Vagina (tissue), 2 donors: ENCODE measurements around the gene C11orf58. TPM values are rescaled to one million over a fixed set of nuclear protein-coding genes. Genes with fewer than 3 reads are reported as not detected.

Experiments used
- DNase-seq, 2 donors: peaks; one replicate each; pipeline ENCODE4 v3.0.0-alpha.2; 2017; ENCODE audit errors: extremely low spot score in 2 of 2
- H3K27ac ChIP-seq: fragments of 200-600 bp; sonication (generic); one replicate; pipeline ENCODE4 v1.5.1; 2019
- H3K27me3 ChIP-seq: fragments of 200-600 bp; sonication (generic); one replicate; pipeline ENCODE4 v1.5.1; 2019
- H3K36me3 ChIP-seq, 2 donors: fragments of 200-600 bp; sonication (generic); one replicate each; pipeline ENCODE4 v1.5.1; 2017 to 2019
- H3K4me1 ChIP-seq: fragments of 200-600 bp; sonication (generic); one replicate; pipeline ENCODE4 v1.5.1; 2019
- H3K4me3 ChIP-seq, 2 donors: fragments of 200-600 bp; sonication (generic); 1 replicate in 1 of 2; 2 replicates in 1 of 2; pipeline ENCODE4 v1.5.1; 2016 to 2019
- H3K9me3 ChIP-seq: fragments of 200-600 bp; sonication (generic); one replicate; pipeline ENCODE4 v1.5.1; 2019
- POLR2A ChIP-seq, 2 donors: fragments of 450-650 bp; IDR thresholded peaks; one replicate each; pipeline ENCODE4 v1.6.1; 2017; ENCODE audit warnings: antibody characterized with exemption in 2 of 2, mild to moderate bottlenecking in 2 of 2, moderate library complexity in 2 of 2
- POLR2AphosphoS5 ChIP-seq, 2 donors: sonication (generic); formaldehyde crosslinking; IDR thresholded peaks; one replicate each; pipeline ENCODE4 v1.9.0; 2017; ENCODE audit warnings: antibody characterized with exemption in 2 of 2, mild to moderate bottlenecking in 2 of 2, low read depth in 1 of 2; ENCODE audit not compliant: insufficient read depth in 1 of 2
- intact Hi-C: fragments of 100-400 bp; cut with DNase I; formaldehyde crosslinking; loops from one replicate; pipeline ENCODE4 v1.15.1; 2023
- total RNA-seq: library from RNA; depleted of rRNA; stranded (reverse); fragments of >200 nt; gene quantifications from one replicate; pipeline ENCODE4 v1.2.3, GENCODE V29; 2016
- TF ChIP-seq, protein P1 (sequence below), 3 experiments: fragments of 450-650 bp in 2 of 3; fragments of 200-600 bp in 1 of 3; sonication (generic) in 1 of 3; IDR thresholded peaks; one replicate each; pipeline ENCODE4 v1.5.1; 2017 to 2019; ENCODE audit warnings: antibody characterized with exemption in 3 of 3, mild to moderate bottlenecking in 2 of 3, moderate library complexity in 2 of 3

Gene C11orf58
- total RNA-seq, 1 donor from 2014 or later = 188 TPM

DNA sequence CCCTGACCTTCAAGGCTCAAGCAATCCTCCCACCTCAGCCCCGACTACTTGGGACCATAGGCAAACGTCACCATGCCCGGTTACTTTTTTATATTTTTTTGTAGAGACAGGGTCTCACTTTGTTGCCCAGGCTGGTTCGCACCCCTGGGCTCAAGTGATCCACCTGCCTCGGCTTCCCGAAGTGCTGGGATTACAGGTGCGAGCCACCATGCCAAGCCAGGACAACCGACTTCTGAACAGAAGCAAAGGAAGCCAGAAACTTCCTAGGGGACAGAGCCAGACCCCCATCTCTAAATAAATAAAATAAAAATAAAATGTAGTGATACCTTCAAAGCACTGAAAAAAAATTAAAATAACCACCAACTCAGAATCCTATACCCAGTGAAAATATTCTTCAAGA, 26.4 kb downstream of the C11orf58 start:
- Histone ChIP-seq H3K27ac (no peak overlapping the region), H3K9me3 (no peaks in the 10 kb centered on the region), H3K4me1 (no peaks in the 10 kb centered on the region), H3K27me3 (no peaks in the 10 kb centered on the region), H3K36me3 (no peaks in the 10 kb centered on the region), H3K4me3 (no peak overlapping the region)
- intact Hi-C loops = no loop called here
- DNase-seq = no peak
- TF ChIP-seq, protein P1, sequence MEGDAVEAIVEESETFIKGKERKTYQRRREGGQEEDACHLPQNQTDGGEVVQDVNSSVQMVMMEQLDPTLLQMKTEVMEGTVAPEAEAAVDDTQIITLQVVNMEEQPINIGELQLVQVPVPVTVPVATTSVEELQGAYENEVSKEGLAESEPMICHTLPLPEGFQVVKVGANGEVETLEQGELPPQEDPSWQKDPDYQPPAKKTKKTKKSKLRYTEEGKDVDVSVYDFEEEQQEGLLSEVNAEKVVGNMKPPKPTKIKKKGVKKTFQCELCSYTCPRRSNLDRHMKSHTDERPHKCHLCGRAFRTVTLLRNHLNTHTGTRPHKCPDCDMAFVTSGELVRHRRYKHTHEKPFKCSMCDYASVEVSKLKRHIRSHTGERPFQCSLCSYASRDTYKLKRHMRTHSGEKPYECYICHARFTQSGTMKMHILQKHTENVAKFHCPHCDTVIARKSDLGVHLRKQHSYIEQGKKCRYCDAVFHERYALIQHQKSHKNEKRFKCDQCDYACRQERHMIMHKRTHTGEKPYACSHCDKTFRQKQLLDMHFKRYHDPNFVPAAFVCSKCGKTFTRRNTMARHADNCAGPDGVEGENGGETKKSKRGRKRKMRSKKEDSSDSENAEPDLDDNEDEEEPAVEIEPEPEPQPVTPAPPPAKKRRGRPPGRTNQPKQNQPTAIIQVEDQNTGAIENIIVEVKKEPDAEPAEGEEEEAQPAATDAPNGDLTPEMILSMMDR (IDR thresholded peaks at IDR 0.05) = no peak
- no peak for TF ChIP-seq POLR2AphosphoS5 (IDR thresholded peaks at IDR 0.05; ENCODE audit: insufficient read depth in 1 of 2, low read depth in 1 of 2)
- no peak for TF ChIP-seq POLR2A (IDR thresholded peaks at IDR 0.05)

DNA sequence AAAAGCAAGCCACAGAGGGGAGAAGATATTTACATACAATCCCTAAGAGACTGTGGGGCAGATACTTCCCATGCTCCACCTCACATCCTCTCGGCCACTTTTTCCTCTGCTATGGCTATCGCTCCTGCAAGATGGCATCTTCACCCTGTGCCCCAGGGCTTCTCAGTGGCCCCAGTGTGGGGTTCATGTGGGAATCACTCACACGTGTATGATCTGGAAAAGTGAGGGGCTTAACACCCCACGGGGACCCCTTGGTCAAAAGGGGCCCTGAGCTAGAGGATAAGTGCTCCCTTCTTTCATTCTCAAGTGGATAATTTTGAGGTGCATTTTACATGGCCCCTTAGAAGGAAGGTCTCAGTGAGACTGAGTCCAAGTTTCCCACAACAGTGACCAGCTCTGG, 28.7 kb downstream of the C11orf58 start:
- Histone ChIP-seq H3K27me3 (no peaks in the 10 kb centered on the region), H3K4me1 (no peaks in the 10 kb centered on the region), H3K27ac (no peak overlapping the region), H3K9me3 (no peaks in the 10 kb centered on the region), H3K4me3 (no peak overlapping the region), H3K36me3 (no peaks in the 10 kb centered on the region)
- intact Hi-C loops = no loop called here
- TF ChIP-seq, protein P1 (IDR thresholded peaks at IDR 0.05) = no peak
- TF ChIP-seq POLR2A (IDR thresholded peaks at IDR 0.05) (no peak), POLR2AphosphoS5 (IDR thresholded peaks at IDR 0.05; ENCODE audit: insufficient read depth in 1 of 2, low read depth in 1 of 2) (no peak)
- DNase-seq = no peak

GRCh38 chr11:16767957-16768356, 29.5 kb downstream of the C11orf58 start:
- TF ChIP-seq POLR2A (IDR thresholded peaks at IDR 0.05) (no peak), POLR2AphosphoS5 (IDR thresholded peaks at IDR 0.05; ENCODE audit: insufficient read depth in 1 of 2, low read depth in 1 of 2) (no peak)
- TF ChIP-seq, protein P1 (IDR thresholded peaks at IDR 0.05) = no peak
- Histone ChIP-seq H3K4me1 (no peaks in the 10 kb centered on the region), H3K27me3 (no peaks in the 10 kb centered on the region), H3K9me3 (no peaks in the 10 kb centered on the region), H3K36me3 (no peaks in the 10 kb centered on the region), H3K27ac (no peak overlapping the region), H3K4me3 (no peak overlapping the region)
- intact Hi-C loops = no loop called here
- no peak for DNase-seq

- H3K36me3 ChIP-seq = no peaks in the 10 kb centered on the region
- no peaks in the 10 kb centered on the region for H3K9me3 ChIP-seq
- H3K4me3 ChIP-seq = no peak overlapping the region
- intact Hi-C loops = no loop called here
- no peaks in the 10 kb centered on the region for H3K27me3 ChIP-seq
- H3K4me1 ChIP-seq = no peaks in the 10 kb centered on the region
- no peak for DNase-seq
- TF ChIP-seq, protein P1 (IDR thresholded peaks at IDR 0.05) = no peak
- no peak overlapping the region for H3K27ac ChIP-seq
Observed at GRCh38 chr11:16769386-16769785, 30.9 kb downstream of the C11orf58 start.

- H3K4me3 ChIP-seq = no peak overlapping the region
- H3K9me3 ChIP-seq = no peaks in the 10 kb centered on the region
- no peak for TF ChIP-seq POLR2AphosphoS5 (IDR thresholded peaks at IDR 0.05; ENCODE audit: insufficient read depth in 1 of 2, low read depth in 1 of 2)
- TF ChIP-seq POLR2A (IDR thresholded peaks at IDR 0.05) = no peak
- TF ChIP-seq, protein P1 (IDR thresholded peaks at IDR 0.05) = no peak
- no peaks in the 10 kb centered on the region for H3K4me1 ChIP-seq
- intact Hi-C loops = no loop called here
- H3K27me3 ChIP-seq = no peaks in the 10 kb centered on the region
- DNase-seq = no peak
- no peaks in the 10 kb centered on the region for H3K36me3 ChIP-seq
- H3K27ac ChIP-seq = no peak overlapping the region
Observed at GRCh38 chr11:16770016-16770415, 31.6 kb downstream of the C11orf58 start.
